GM19467 (cell line): Measurements from ENCODE around the gene FOXP4.

ENCODE experiments used
- ATAC-seq: cut with Tn5 transposase; IDR thresholded peaks from one replicate; pipeline ENCODE4 v1.9.1; 2021; ENCODE audit warnings: mild to moderate bottlenecking, moderate library complexity; ENCODE audit not compliant: unreplicated experiment

FOXP4 gene

GRCh38 chr6:41563060-41563776 lies 17.0 kb downstream of the FOXP4 start:
- ATAC-seq: no peak

GRCh38 chr6:41564448-41565142 lies 18.4 kb downstream of the FOXP4 start:
- no peak for ATAC-seq

GRCh38 chr6:41565701-41566100 lies 19.5 kb downstream of the FOXP4 start:
- no peak for ATAC-seq

- no peak for ATAC-seq
Observed at GRCh38 chr6:41566961-41567360, 20.8 kb downstream of the FOXP4 start.

GRCh38 chr6:41567684-41568083 lies 21.5 kb downstream of the FOXP4 start:
- ATAC-seq: no peak

- ATAC-seq: no peak
Observed at GRCh38 chr6:41568202-41568584, 22.0 kb downstream of the FOXP4 start.

GRCh38 chr6:41568585-41569384 lies 22.6 kb downstream of the FOXP4 start:
- no peak for ATAC-seq

- no peak for ATAC-seq
Observed at GRCh38 chr6:41570259-41570615, 24.1 kb downstream of the FOXP4 start.

- no peak for ATAC-seq
Observed at GRCh38 chr6:41571021-41571780, 25.0 kb downstream of the FOXP4 start.

- no peak for ATAC-seq
Observed at GRCh38 chr6:41572613-41573012, 26.4 kb downstream of the FOXP4 start.

GRCh38 chr6:41573276-41573675 lies 27.1 kb downstream of the FOXP4 start:
- ATAC-seq: no peak

GRCh38 chr6:41573985-41574384 lies 27.8 kb downstream of the FOXP4 start:
- ATAC-seq: no peak

GRCh38 chr6:41575598-41575997 lies 29.4 kb downstream of the FOXP4 start:
- ATAC-seq: no peak

- no peak for ATAC-seq
Observed at GRCh38 chr6:41576667-41577066, 30.5 kb downstream of the FOXP4 start.

- ATAC-seq: no peak
Observed at GRCh38 chr6:41577356-41578216, 31.4 kb downstream of the FOXP4 start.

- ATAC-seq: no peak
Observed at GRCh38 chr6:41578217-41579087, 32.3 kb downstream of the FOXP4 start.

GRCh38 chr6:41579088-41579610 lies 33.0 kb downstream of the FOXP4 start:
- ATAC-seq: no peak

- ATAC-seq: no peak
Observed at GRCh38 chr6:41580690-41581089, 34.5 kb downstream of the FOXP4 start.

- ATAC-seq: no peak
Observed at GRCh38 chr6:41581381-41581991, 35.3 kb downstream of the FOXP4 start.
